ENCODE data around the gene PCP2. TPM values are rescaled to one million over a fixed set of nuclear protein-coding genes. Genes with fewer than 3 reads are reported as not detected.
A peak's percentile ranks its signal among the peaks of the same experiment; 100 is the strongest.
"Not testable (repeated sequence)": the region's sequence is repeated elsewhere in the genome, so short reads cannot be mapped to it uniquely, and the experiment has no call there.

PCP2 gene
- total RNA-seq, 1 donor from 2014 or later: 0.34 TPM

- peak overlapping the region; percentile 52 for H3K27ac Mint-ChIP-seq
- DNase-seq (ENCODE audit: low spot score): peak; percentile 81
- peak overlapping the region; percentile 70 for H3K4me3 Mint-ChIP-seq
- H3K36me3 Mint-ChIP-seq (ENCODE audit: low read depth): no peaks in the 10 kb centered on the region
- H3K9me3 Mint-ChIP-seq: no peaks in the 10 kb centered on the region
- intact Hi-C loops (cut with micrococcal nuclease): loop anchor here (1.0 to 2.0 kb wide), 5 partner anchors 15 to 550 kb away; partner anchors contain the start of genes PET100, STXBP2, TRAPPC5 and XAB2
- peaks cover 7% of the 10 kb centered on the region for H3K27me3 Mint-ChIP-seq (ENCODE audit: insufficient read depth)
- peaks cover 13% of the 10 kb centered on the region for H3K4me1 Mint-ChIP-seq (ENCODE audit: low read depth)
Observed at GRCh38 chr19:7652061-7652641, 18.6 kb upstream of the PCP2 start.

DNA sequence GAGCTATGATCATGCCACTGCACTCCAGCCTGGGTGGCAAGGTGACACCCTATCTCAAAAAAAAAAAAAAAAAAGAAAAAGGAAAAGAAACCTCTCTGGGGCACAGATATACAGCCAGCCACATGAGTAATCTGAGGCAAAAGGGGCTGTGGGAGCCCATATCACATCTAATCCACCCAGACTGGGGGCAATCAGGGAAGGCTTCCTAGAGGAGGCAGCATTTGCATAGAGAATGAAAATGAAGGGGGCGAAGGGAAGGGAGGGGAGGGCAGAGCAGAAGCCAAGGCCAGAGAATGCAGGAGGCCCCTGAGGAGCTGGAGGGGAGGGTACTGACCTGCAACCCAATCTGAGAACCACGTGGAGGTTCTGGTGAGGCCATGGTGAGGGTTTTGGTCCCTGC, 16.6 kb upstream of the PCP2 start:
- H3K4me3 Mint-ChIP-seq: no peak overlapping the region
- peaks cover 5% of the 10 kb centered on the region for H3K36me3 Mint-ChIP-seq (ENCODE audit: low read depth)
- peaks cover 6% of the 10 kb centered on the region for H3K4me1 Mint-ChIP-seq (ENCODE audit: low read depth)
- no peak overlapping the region for H3K27ac Mint-ChIP-seq
- no peaks in the 10 kb centered on the region for H3K9me3 Mint-ChIP-seq
- peaks cover 7% of the 10 kb centered on the region for H3K27me3 Mint-ChIP-seq (ENCODE audit: insufficient read depth)
- no peak for DNase-seq (ENCODE audit: low spot score)
- intact Hi-C loops (cut with micrococcal nuclease): no loop called here

- DNase-seq (ENCODE audit: low spot score): no peak
- H3K9me3 Mint-ChIP-seq: no peaks in the 10 kb centered on the region
- H3K27ac Mint-ChIP-seq: no peak overlapping the region
- H3K36me3 Mint-ChIP-seq (ENCODE audit: low read depth): peaks cover 5% of the 10 kb centered on the region
- H3K4me3 Mint-ChIP-seq: no peak overlapping the region
- intact Hi-C loops (cut with micrococcal nuclease): no loop called here
- peaks cover 7% of the 10 kb centered on the region for H3K27me3 Mint-ChIP-seq (ENCODE audit: insufficient read depth)
- peaks cover 6% of the 10 kb centered on the region for H3K4me1 Mint-ChIP-seq (ENCODE audit: low read depth)
Observed at GRCh38 chr19:7648265-7649014, 14.9 kb upstream of the PCP2 start.

DNA sequence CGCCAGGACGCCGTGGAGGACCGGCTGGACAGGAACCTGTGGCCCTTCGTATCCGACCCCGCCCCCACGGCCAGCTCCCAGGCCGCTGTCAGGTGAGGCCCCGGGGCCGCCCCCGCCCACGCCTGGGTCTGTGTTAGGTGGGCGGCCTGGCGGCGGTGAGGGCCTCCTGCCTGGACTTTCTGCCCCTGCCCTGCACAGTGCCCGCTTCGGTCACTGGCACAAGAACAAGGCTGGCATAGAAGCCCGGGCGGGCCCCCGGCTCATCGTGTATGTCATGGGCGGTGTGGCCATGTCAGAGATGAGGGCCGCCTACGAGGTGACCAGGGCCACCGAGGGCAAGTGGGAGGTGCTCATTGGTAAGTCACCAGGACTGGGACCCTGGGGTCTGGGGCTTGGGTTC, 13.6 kb upstream of the PCP2 start:
- H3K27ac Mint-ChIP-seq: no peak overlapping the region
- H3K9me3 Mint-ChIP-seq: no peaks in the 10 kb centered on the region
- intact Hi-C loops (cut with micrococcal nuclease): no loop called here
- peaks cover 2% of the 10 kb centered on the region for H3K4me1 Mint-ChIP-seq (ENCODE audit: low read depth)
- no peak for DNase-seq (ENCODE audit: low spot score)
- peaks cover 5% of the 10 kb centered on the region for H3K36me3 Mint-ChIP-seq (ENCODE audit: low read depth)
- no peak overlapping the region for H3K4me3 Mint-ChIP-seq
- H3K27me3 Mint-ChIP-seq (ENCODE audit: insufficient read depth): peaks cover 5% of the 10 kb centered on the region

GRCh38 chr19:7646426-7646700, 12.8 kb upstream of the PCP2 start:
- intact Hi-C loops (cut with micrococcal nuclease): no loop called here
- H3K27me3 Mint-ChIP-seq (ENCODE audit: insufficient read depth): peaks cover 2% of the 10 kb centered on the region
- H3K36me3 Mint-ChIP-seq (ENCODE audit: low read depth): peaks cover 5% of the 10 kb centered on the region
- H3K9me3 Mint-ChIP-seq: no peaks in the 10 kb centered on the region
- H3K4me3 Mint-ChIP-seq: no peak overlapping the region
- H3K4me1 Mint-ChIP-seq (ENCODE audit: low read depth): no peaks in the 10 kb centered on the region
- H3K27ac Mint-ChIP-seq: no peak overlapping the region
- no peak for DNase-seq (ENCODE audit: low spot score)

GRCh38 chr19:7645656-7646425, 12.3 kb upstream of the PCP2 start:
- no peaks in the 10 kb centered on the region for H3K4me1 Mint-ChIP-seq (ENCODE audit: low read depth)
- H3K4me3 Mint-ChIP-seq: no peak overlapping the region
- intact Hi-C loops (cut with micrococcal nuclease): no loop called here
- peak overlapping the region; percentile 18 for H3K27ac Mint-ChIP-seq
- H3K36me3 Mint-ChIP-seq (ENCODE audit: low read depth): peaks cover 5% of the 10 kb centered on the region
- DNase-seq (ENCODE audit: low spot score): no peak
- peaks cover 2% of the 10 kb centered on the region for H3K27me3 Mint-ChIP-seq (ENCODE audit: insufficient read depth)
- no peaks in the 10 kb centered on the region for H3K9me3 Mint-ChIP-seq

DNA sequence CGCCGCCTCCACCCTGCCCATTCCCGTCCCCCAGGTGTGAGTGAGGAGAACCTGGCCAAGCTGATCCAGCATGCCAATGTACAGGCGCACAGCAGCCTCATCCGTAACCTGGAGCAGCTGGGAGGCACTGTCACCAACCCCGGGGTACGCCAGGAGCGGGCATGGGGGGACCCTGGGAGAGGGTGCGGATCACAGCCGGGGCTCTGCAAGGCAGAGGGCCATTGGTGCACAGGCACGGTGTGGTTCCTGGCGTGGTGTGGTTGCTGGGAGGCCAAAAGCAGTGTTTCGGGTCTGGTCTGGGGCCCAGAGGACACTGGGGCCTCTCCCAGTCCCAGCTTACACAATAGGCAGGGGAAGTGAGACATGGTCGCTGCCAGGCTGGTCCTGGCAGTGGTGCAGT, 11.6 kb upstream of the PCP2 start:
- Mint-ChIP-seq H3K27me3 (ENCODE audit: insufficient read depth) (peaks cover 2% of the 10 kb centered on the region), H3K36me3 (ENCODE audit: low read depth) (peaks cover 6% of the 10 kb centered on the region), H3K27ac (no peak overlapping the region), H3K9me3 (no peaks in the 10 kb centered on the region), H3K4me1 (ENCODE audit: low read depth) (peaks cover 4% of the 10 kb centered on the region), H3K4me3 (no peak overlapping the region)
- intact Hi-C loops (cut with micrococcal nuclease): no loop called here
- DNase-seq (ENCODE audit: low spot score): no peak

- Mint-ChIP-seq H3K27ac (no peak overlapping the region), H3K9me3 (no peaks in the 10 kb centered on the region), H3K4me3 (no peak overlapping the region), H3K36me3 (ENCODE audit: low read depth) (peaks cover 13% of the 10 kb centered on the region), H3K4me1 (ENCODE audit: low read depth) (peaks cover 10% of the 10 kb centered on the region), H3K27me3 (ENCODE audit: insufficient read depth) (no peaks in the 10 kb centered on the region)
- intact Hi-C loops (cut with micrococcal nuclease): no loop called here
- no peak for DNase-seq (ENCODE audit: low spot score)
Observed at GRCh38 chr19:7644550-7644877, 11.0 kb upstream of the PCP2 start.

GRCh38 chr19:7643629-7644549, 10.4 kb upstream of the PCP2 start:
- H3K36me3 Mint-ChIP-seq (ENCODE audit: low read depth): peaks cover 13% of the 10 kb centered on the region
- H3K27me3 Mint-ChIP-seq (ENCODE audit: insufficient read depth); DNase-seq (ENCODE audit: low spot score); intact Hi-C loops (cut with micrococcal nuclease); H3K4me3 Mint-ChIP-seq; H3K9me3 Mint-ChIP-seq; H3K27ac Mint-ChIP-seq: not testable (repeated sequence)
- H3K4me1 Mint-ChIP-seq (ENCODE audit: low read depth): peaks cover 16% of the 10 kb centered on the region

DNA sequence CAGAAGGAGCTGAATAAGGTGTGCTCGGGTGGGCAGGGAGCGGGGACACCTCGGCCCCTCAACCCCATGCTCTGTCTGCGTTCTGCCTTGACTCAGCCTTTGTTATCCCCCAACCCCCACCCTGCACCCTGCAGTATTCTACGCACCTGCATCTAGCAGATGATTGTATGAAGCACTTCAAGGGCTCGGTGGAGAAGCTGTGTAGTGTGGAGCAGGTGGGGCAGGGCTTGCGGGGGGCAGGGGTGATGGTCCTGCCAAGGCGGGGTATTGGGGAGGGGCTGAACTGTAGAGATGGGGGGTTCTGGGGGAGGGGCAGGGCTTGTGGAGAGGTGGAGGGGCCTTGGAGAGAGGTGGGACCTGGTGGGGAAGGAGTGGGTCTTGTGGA, 9.5 kb upstream of the PCP2 start:
- Mint-ChIP-seq H3K4me3 (no peak overlapping the region), H3K4me1 (ENCODE audit: low read depth) (peaks cover 18% of the 10 kb centered on the region), H3K36me3 (ENCODE audit: low read depth) (peaks cover 13% of the 10 kb centered on the region), H3K27ac (no peak overlapping the region), H3K9me3 (no peaks in the 10 kb centered on the region), H3K27me3 (ENCODE audit: insufficient read depth) (no peaks in the 10 kb centered on the region)
- no peak for DNase-seq (ENCODE audit: low spot score)
- intact Hi-C loops (cut with micrococcal nuclease): no loop called here

DNA sequence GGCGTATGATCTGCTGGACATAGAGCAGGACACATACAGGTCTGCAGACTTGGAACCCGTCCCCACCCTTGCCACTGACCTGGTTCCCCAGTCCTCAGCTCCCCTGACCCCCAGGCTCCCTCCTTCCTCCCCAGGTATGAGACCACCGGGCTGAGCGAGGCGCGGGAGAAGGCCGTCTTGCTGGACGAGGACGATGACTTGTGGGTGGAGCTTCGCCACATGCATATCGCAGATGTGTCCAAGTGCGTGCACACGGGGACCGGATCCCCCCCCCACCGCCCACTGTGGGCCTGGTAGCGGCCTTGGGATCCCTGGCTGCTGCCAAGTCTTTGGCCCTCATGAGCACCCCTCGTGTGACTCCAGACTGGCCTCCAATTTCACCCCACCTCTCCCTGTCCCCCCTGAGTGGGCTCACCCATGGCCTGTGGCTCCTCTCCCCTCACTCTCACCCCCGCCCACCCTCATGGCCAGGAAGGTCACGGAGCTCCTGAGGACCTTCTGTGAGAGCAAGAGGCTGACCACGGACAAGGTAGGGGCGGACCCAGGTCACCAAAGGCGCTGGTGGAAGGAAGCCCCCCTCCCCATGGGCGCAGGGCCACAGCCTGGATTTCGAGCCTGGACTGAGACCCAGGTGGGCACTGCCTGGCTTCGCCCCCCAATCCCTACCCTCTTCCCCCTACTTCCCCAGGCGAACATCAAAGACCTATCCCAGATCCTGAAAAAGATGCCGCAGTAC, 8.9 kb upstream of the PCP2 start:
- intact Hi-C loops (cut with micrococcal nuclease): no loop called here
- H3K4me1 Mint-ChIP-seq (ENCODE audit: low read depth): peaks cover 18% of the 10 kb centered on the region
- no peaks in the 10 kb centered on the region for H3K9me3 Mint-ChIP-seq
- H3K27ac Mint-ChIP-seq: no peak overlapping the region
- no peak overlapping the region for H3K4me3 Mint-ChIP-seq
- no peak for DNase-seq (ENCODE audit: low spot score)
- H3K36me3 Mint-ChIP-seq (ENCODE audit: low read depth): peaks cover 13% of the 10 kb centered on the region
- H3K27me3 Mint-ChIP-seq (ENCODE audit: insufficient read depth): no peaks in the 10 kb centered on the region

Data from activated T-helper 1 cell treated with anti-CD3 and anti-CD28 coated beads, Interleukin-12 subunit alpha, Interleukin-12 subunit beta, Interleukin-2, Interleukin-4 antibody, amounts not matched to agents 30 ng/mL and 10 ng/mL and 1 ng/mL, durations not matched to agents 14 hours and 24 hours and 36 hours (primary cell).